HepG2 (cell line): ENCODE measurements around the gene CALML5. TPM values are rescaled to one million over a fixed set of nuclear protein-coding genes. Genes with fewer than 3 reads are reported as not detected.

Source experiments
- ATAC-seq: fragments of 200-7000 bp; cut with Tn5 transposase; 3 replicates; pipeline ENCODE4 v1.9.1; 2020; ENCODE audit warnings: mild to moderate bottlenecking, moderate library complexity
- BruUV-seq: library from RNA; stranded (reverse); fragments of 400-500 nt; replicated peaks from 2 replicates; lab custom pipeline; 2021; lab: Mats Ljungman, UMichigan
- CTCF ChIA-PET: fragments of 300-600 bp; formaldehyde crosslinking; extraction: SDS; loops from one replicate; lab custom pipeline; 2021; ENCODE audit warnings: low total read pairs, inconsistent platforms, low intra/inter-chr PET ratio; lab: Yijun Ruan, JAX
- POLR2A ChIA-PET: fragments of 350-600 bp; sonication (Branson Sonifier 250); formaldehyde crosslinking; loops from one replicate; lab custom pipeline; 2020; ENCODE audit warnings: antibody characterized with exemption, inconsistent platforms; lab: Yijun Ruan, JAX
- DNase-seq: peaks from one replicate; pipeline ENCODE4 v3.0.0-alpha.2; 2015; ENCODE audit warnings: low spot score
- FAIRE-seq: peaks from 3 replicates; lab custom pipeline; 2011; peaks lifted over from hg19 to GRCh38; lab: Jason Lieb, UNC
- H2AFZ ChIP-seq: one replicate; pipeline ENCODE4 v1.6.1; 2011; ENCODE audit warnings: low read length, inconsistent platforms
- H3K27ac ChIP-seq: fragments of 300-600 bp; 3 replicates; pipeline ENCODE4 v1.8.0; 2011; ENCODE audit warnings: mixed run types, mild to moderate bottlenecking, mixed read lengths, low read length, inconsistent platforms; ENCODE audit not compliant: insufficient read depth; ENCODE audit errors: extremely low read length
- H3K27me3 ChIP-seq, 2 experiments: fragments of 200-600 bp in 1 of 2; 2 replicates in 1 of 2; 3 replicates in 1 of 2; pipeline versions ENCODE4 v1.6.0 to v1.8.0; 2011; ENCODE audit warnings: low read length in 2 of 2, mild to moderate bottlenecking in 2 of 2, moderate library complexity in 2 of 2, inconsistent platforms in 1 of 2; ENCODE audit not compliant: insufficient read depth in 2 of 2, control insufficient read depth in 1 of 2
- H3K36me3 ChIP-seq, 2 experiments: fragments of 200-600 bp in 1 of 2; replicated peaks in 1 of 2; 2 replicates in 1 of 2; 3 replicates in 1 of 2; pipeline versions ENCODE4 v1.5.1 to v1.8.0; 2011; ENCODE audit warnings: low read length in 2 of 2, inconsistent platforms in 1 of 2; ENCODE audit not compliant: insufficient read depth in 2 of 2, control insufficient read depth in 1 of 2
- H3K4me1 ChIP-seq: 2 replicates; pipeline ENCODE4 v1.5.1; 2012; ENCODE audit warnings: low read length, inconsistent platforms; ENCODE audit not compliant: insufficient read depth
- H3K4me2 ChIP-seq: 2 replicates; pipeline ENCODE4 v1.6.0; 2011; ENCODE audit warnings: low read depth, low read length, inconsistent platforms
- H3K4me3 ChIP-seq, 3 experiments: fragments of 200-600 bp in 1 of 3; sonication (generic), shearing (Covaris generic) in 1 of 3; replicated peaks in 1 of 3; 2 replicates each; pipeline ENCODE4 v1.5.1; 2011 to 2016; ENCODE audit warnings: low read length in 3 of 3, inconsistent platforms in 2 of 3, low read depth in 2 of 3, mild to moderate bottlenecking in 2 of 3, control low read depth in 1 of 3, mixed read lengths in 1 of 3; ENCODE audit not compliant: insufficient read depth in 1 of 3
- H3K79me2 ChIP-seq: one replicate; pipeline ENCODE4 v1.6.1; 2011; ENCODE audit warnings: low read length, inconsistent platforms; ENCODE audit not compliant: insufficient read depth
- H3K9ac ChIP-seq: 2 replicates; pipeline ENCODE4 v1.6.0; 2011; ENCODE audit warnings: mild to moderate bottlenecking, low read depth, low read length, inconsistent platforms; ENCODE audit not compliant: insufficient read depth
- H3K9me3 ChIP-seq: 2 replicates; pipeline ENCODE4 v1.5.1; 2012; ENCODE audit warnings: mild to moderate bottlenecking, low read length
- H4K20me1 ChIP-seq: 2 replicates; pipeline ENCODE4 v1.6.0; 2011; ENCODE audit warnings: inconsistent platforms, mild to moderate bottlenecking, low read length, moderate library complexity; ENCODE audit not compliant: insufficient read depth
- CC2D1A ChIP-seq: sonication (generic); formaldehyde crosslinking; IDR thresholded peaks from 2 replicates; pipeline ENCODE4 v1.8.1; 2023; ENCODE audit warnings: mild to moderate bottlenecking, missing genetic modification reagents
- HNRNPH1 ChIP-seq: fragments of 200-400 bp; formaldehyde crosslinking; optimal IDR thresholded peaks from 2 replicates; pipeline ENCODE3; 2017; ENCODE audit warnings: mild to moderate bottlenecking, low read depth, low read length
- JDP2 ChIP-seq: sonication (generic); formaldehyde crosslinking; IDR thresholded peaks from 2 replicates; pipeline ENCODE4 v1.8.1; 2022; ENCODE audit warnings: missing genetic modification reagents, borderline replicate concordance
- KAT2B ChIP-seq: fragments of 150-350 bp; IDR thresholded peaks from 2 replicates; pipeline ENCODE4 v1.6.1; 2014; ENCODE audit warnings: low read depth, low read length, borderline replicate concordance
- LCORL ChIP-seq, 2 experiments: fragments of 450-650 bp in 1 of 2; sonication (generic) in 1 of 2; formaldehyde crosslinking in 1 of 2; IDR thresholded peaks; 2 replicates each; pipeline versions ENCODE4 v1.5.0 to v1.6.1; 2017 to 2020; ENCODE audit warnings: antibody characterized with exemption in 1 of 2, missing genetic modification reagents in 1 of 2
- PCBP2 ChIP-seq: fragments of 200-400 bp; formaldehyde crosslinking; optimal IDR thresholded peaks from 2 replicates; pipeline ENCODE3; 2018; ENCODE audit warnings: low read length, low read depth; ENCODE audit not compliant: poor library complexity, severe bottlenecking
- POLR2A ChIP-seq, 2 experiments: IDR thresholded peaks; 2 replicates each; pipeline ENCODE4 v1.6.1; 2011; ENCODE audit warnings: low read depth in 2 of 2, low read length in 2 of 2, mild to moderate bottlenecking in 1 of 2, moderate library complexity in 1 of 2; ENCODE audit not compliant: insufficient read depth in 1 of 2
- RAD51 ChIP-seq: fragments of 450-650 bp; IDR thresholded peaks from 2 replicates; pipeline ENCODE4 v1.6.1; 2016; ENCODE audit warnings: borderline replicate concordance
- RCOR2 ChIP-seq: IDR thresholded peaks from 2 replicates; pipeline ENCODE4 v1.6.1; 2016; ENCODE audit warnings: missing biosample characterization, missing genetic modification reagents
- REL ChIP-seq: sonication (generic); formaldehyde crosslinking; conservative IDR thresholded peaks from 2 replicates; pipeline ENCODE4 v1.8.0; 2022; ENCODE audit warnings: mild to moderate bottlenecking, missing genetic modification reagents, moderate library complexity
- SETDB1 ChIP-seq: sonication (generic); formaldehyde crosslinking; IDR thresholded peaks from 2 replicates; pipeline ENCODE4 v1.5.1; 2020; ENCODE audit warnings: missing genetic modification reagents, mild to moderate bottlenecking, borderline replicate concordance
- SP2 ChIP-seq: sonication (generic); formaldehyde crosslinking; IDR thresholded peaks from 2 replicates; pipeline ENCODE4 v1.5.1; 2020; ENCODE audit warnings: mild to moderate bottlenecking, missing genetic modification reagents
- TARDBP ChIP-seq: sonication (generic); formaldehyde crosslinking; IDR thresholded peaks from 2 replicates; pipeline ENCODE4 v1.8.0; 2022; ENCODE audit warnings: mild to moderate bottlenecking, missing genetic modification reagents
- ZBTB38 ChIP-seq: sonication (generic); formaldehyde crosslinking; IDR thresholded peaks from 2 replicates; pipeline ENCODE4 v1.5.1; 2020; ENCODE audit warnings: mild to moderate bottlenecking, missing genetic modification reagents
- ZNF317 ChIP-seq: sonication (generic); formaldehyde crosslinking; IDR thresholded peaks from 2 replicates; pipeline ENCODE4 v1.5.0; 2020; ENCODE audit warnings: mild to moderate bottlenecking, missing genetic modification reagents
- ZNF460 ChIP-seq: sonication (generic); formaldehyde crosslinking; IDR thresholded peaks from 2 replicates; pipeline ENCODE4 v1.5.1; 2020; ENCODE audit warnings: missing genetic modification reagents, mild to moderate bottlenecking, borderline replicate concordance
- ZNF468 ChIP-seq: sonication (generic); formaldehyde crosslinking; IDR thresholded peaks from 2 replicates; pipeline ENCODE4 v1.8.0; 2022; ENCODE audit warnings: mild to moderate bottlenecking, moderate library complexity, missing genetic modification reagents
- ZNF547 ChIP-seq: sonication (generic); formaldehyde crosslinking; IDR thresholded peaks from 2 replicates; pipeline ENCODE4 v1.5.1; 2020; ENCODE audit warnings: mild to moderate bottlenecking, missing genetic modification reagents
- ZNF703 ChIP-seq: sonication (generic); formaldehyde crosslinking; IDR thresholded peaks from 2 replicates; pipeline ENCODE4 v1.5.1; 2020; ENCODE audit warnings: missing genetic modification reagents, mild to moderate bottlenecking, moderate library complexity, borderline replicate concordance
- ZNF839 ChIP-seq: sonication (generic); formaldehyde crosslinking; IDR thresholded peaks from 2 replicates; pipeline ENCODE4 v1.4.0; 2020; ENCODE audit warnings: missing genetic modification reagents, mild to moderate bottlenecking, borderline replicate concordance
- WGBS: methylation state at CpG from one replicate; pipeline ENCODE4 v1.1.6; 2017; ENCODE audit warnings: low lambda C conversion rate; 5-methylcytosine and 5-hydroxymethylcytosine counted together
- in situ Hi-C: cut with HindIII; loops from 2 replicates; pipeline ENCODE4 v1.10.0; 2017; ENCODE audit warnings: low pct_unique_long_range_greater_than_20kb; ENCODE audit not compliant: extremely low pct_ligation_motif_present
- intact Hi-C: fragments of 100-400 bp; cut with micrococcal nuclease; formaldehyde crosslinking; loops from one replicate; pipeline ENCODE4 v1.10.0; 2022; ENCODE audit not compliant: unreplicated experiment
- polyA plus RNA-seq, 8 experiments: library from polyadenylated mRNA; depleted of rRNA in 3 of 8; stranded (reverse) in 7 of 8; unstranded in 1 of 8; fragments of >200 nt; fragmentation: Illumina TruSeq in 4 of 8; extraction: Trizol in 4 of 8; gene quantifications; 2 replicates each; pipeline versions ENCODE4 v1.2.1 to v1.2.3, GENCODE V29; 2011 to 2016; ENCODE audit warnings: low read depth in 4 of 8, missing spikeins in 1 of 8, mixed read lengths in 1 of 8; ENCODE audit not compliant: insufficient read depth in 1 of 8
- total RNA-seq, 5 experiments: library from RNA; depleted of rRNA; stranded (reverse); fragments of >200 nt; fragmentation: Illumina TruSeq; extraction: Trizol; gene quantifications; 2 replicates each; pipeline ENCODE4 v1.2.3, GENCODE V29; 2016; ENCODE audit warnings: low read depth in 1 of 5
- TF ChIP-seq, protein P1 (sequence below): IDR thresholded peaks from 2 replicates; pipeline ENCODE4 v1.6.1; 2016; ENCODE audit warnings: control low read depth

Gene CALML5
- total and polyA plus RNA-seq, 2 of the 13 experiments (the other 11 are each of a cell fraction or from before 2014, with no cell fraction given): not detected

- no peak for TF ChIP-seq CC2D1A (CRISPR knock-in tag)
- no peak for TF ChIP-seq RCOR2 (CRISPR knock-in tag)
- no peak for TF ChIP-seq SP2 (CRISPR knock-in tag)
Measured at GRCh38 chr10:5464546-5464945, 34.8 kb downstream of the CALML5 start (continued).

DNA sequence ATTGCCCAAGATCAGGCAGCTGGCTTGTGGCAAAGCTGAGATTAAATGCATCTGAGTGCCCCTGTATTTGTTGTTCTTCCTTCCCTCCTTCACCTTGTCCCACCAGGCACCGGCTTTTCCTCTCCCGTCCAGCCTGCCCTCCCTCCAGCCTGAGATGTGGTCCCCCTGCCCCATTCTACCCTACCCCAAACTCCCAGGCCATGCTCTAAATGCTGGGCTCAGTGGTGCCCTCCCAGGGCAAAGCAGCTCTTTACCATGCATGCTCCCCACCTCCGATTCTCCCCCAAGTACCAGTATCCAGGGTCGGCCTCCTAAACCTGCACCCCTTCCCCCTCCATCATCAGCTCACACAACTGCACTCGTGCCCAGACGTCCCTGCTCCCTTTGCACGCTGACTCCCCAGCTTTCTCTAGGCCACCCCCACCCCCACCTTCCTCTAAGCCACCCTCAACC, 36.5 kb downstream of the CALML5 start:
- no TSS peak for BruUV-seq
- intact Hi-C loops: no loop called here
- POLR2A ChIA-PET: interaction anchor here (1.4 kb wide), 1 partner anchor 16 kb away, joined by 5 read pairs; no protein-coding TSS in a partner anchor

More for the DNA sequence above, 36.5 kb downstream of the CALML5 start:
- no peak for DNase-seq
- CTCF ChIA-PET: no interaction called here
- Histone ChIP-seq H3K4me2 (no peak overlapping the region), H3K4me1 (peaks cover 28% of the 10 kb centered on the region), H3K9ac (no peak overlapping the region), H2AFZ (no peak overlapping the region), H3K36me3 (peaks cover 2 to 18% of the 10 kb centered on the region in 2 experiments; a peak in 3 of 5 replicates), H3K9me3 (no peaks in the 10 kb centered on the region), H3K4me3 (no peak overlapping the region), H4K20me1 (no peaks in the 10 kb centered on the region), H3K27me3 (no peaks in the 10 kb centered on the region), H3K27ac (no peak overlapping the region), H3K79me2 (no peaks in the 10 kb centered on the region)
- FAIRE-seq: no peak
- ATAC-seq: no peak
- no peak for TF ChIP-seq KAT2B
- no peak for TF ChIP-seq PCBP2
- no peak for TF ChIP-seq ZBTB38
- no peak for TF ChIP-seq ZNF317 (CRISPR knock-in tag)
- TF ChIP-seq REL (CRISPR knock-in tag): no peak
- TF ChIP-seq ZNF460 (CRISPR knock-in tag): no peak
- TF ChIP-seq SETDB1 (CRISPR knock-in tag): no peak
- TF ChIP-seq RAD51: no peak
- TF ChIP-seq LCORL (IDR thresholded peaks at IDR 0.05): no peak
- no peak for TF ChIP-seq LCORL (CRISPR knock-in tag; IDR thresholded peaks at IDR 0.05)
- no peak for TF ChIP-seq POLR2A (IDR thresholded peaks at IDR 0.05; ENCODE audit: insufficient read depth in 1 of 2, low read depth in 2 of 2, low read length in 2 of 2)
- no peak for TF ChIP-seq ZNF547 (CRISPR knock-in tag)
- TF ChIP-seq TARDBP: no peak
- no peak for TF ChIP-seq HNRNPH1
- TF ChIP-seq, protein P1, sequence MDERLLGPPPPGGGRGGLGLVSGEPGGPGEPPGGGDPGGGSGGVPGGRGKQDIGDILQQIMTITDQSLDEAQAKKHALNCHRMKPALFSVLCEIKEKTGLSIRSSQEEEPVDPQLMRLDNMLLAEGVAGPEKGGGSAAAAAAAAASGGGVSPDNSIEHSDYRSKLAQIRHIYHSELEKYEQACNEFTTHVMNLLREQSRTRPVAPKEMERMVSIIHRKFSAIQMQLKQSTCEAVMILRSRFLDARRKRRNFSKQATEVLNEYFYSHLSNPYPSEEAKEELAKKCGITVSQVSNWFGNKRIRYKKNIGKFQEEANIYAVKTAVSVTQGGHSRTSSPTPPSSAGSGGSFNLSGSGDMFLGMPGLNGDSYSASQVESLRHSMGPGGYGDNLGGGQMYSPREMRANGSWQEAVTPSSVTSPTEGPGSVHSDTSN (CRISPR knock-in tag): no peak
- no peak for TF ChIP-seq ZNF703
- no peak for TF ChIP-seq JDP2 (CRISPR knock-in tag)
- no peak for TF ChIP-seq ZNF468
- TF ChIP-seq ZNF839 (CRISPR knock-in tag): no peak
- WGBS: 96% methylated on average over 7 of the region's 7 CpGs
- in situ Hi-C loops: no loop called here
